Measurements from ENCODE around the gene CBLC.

CBLC gene

GRCh38 chr19:44807162-44807561 is 29.5 kb downstream of the CBLC start:
- no peaks in the 10 kb centered on the region for H3K9me2 ChIP-seq (replicated peaks; ENCODE audit: insufficient read depth, low read length)
- no peak overlapping the region for H3K27ac ChIP-seq (ENCODE audit: low read length)
- H3K27me3 ChIP-seq (replicated peaks; ENCODE audit: insufficient read depth, low read length), result peaks cover 83% of the 10 kb centered on the region
- H3K9me3 ChIP-seq (replicated peaks; ENCODE audit: insufficient read depth, low read length), result no peaks in the 10 kb centered on the region
- H3F3A ChIP-seq (ENCODE audit: insufficient read depth, low read length), result no peaks in the 10 kb centered on the region
- H3K36me3 ChIP-seq (replicated peaks; ENCODE audit: insufficient read depth, low read length), result no peaks in the 10 kb centered on the region
- no peaks in the 10 kb centered on the region for H3K79me2 ChIP-seq (ENCODE audit: low read length)
- TF ChIP-seq EZH2 (optimal IDR thresholded peaks at IDR 0.05; ENCODE audit: low read depth, low read length) (no peak), EZH2phosphoT487 (IDR thresholded peaks at IDR 0.05; ENCODE audit: low read length) (no peak), CTCF (IDR thresholded peaks at IDR 0.05; ENCODE audit: low read length) (no peak)
- no peak for DNase-seq
- H3K4me2 ChIP-seq (ENCODE audit: low read depth, low read length), result no peak overlapping the region
- H2AFZ ChIP-seq (ENCODE audit: low read length), result no peak overlapping the region
- H4K20me1 ChIP-seq (ENCODE audit: insufficient read depth, low read length), result no peaks in the 10 kb centered on the region
- 0 out of 2 replicates have a peak, but pooled peaks cover 6% of the 10 kb centered on the region for H3K4me1 ChIP-seq (ENCODE audit: low read length)
- no peak overlapping the region for H3K4me3 ChIP-seq (ENCODE audit: low read length)
- no peak overlapping the region for H3K9ac ChIP-seq (ENCODE audit: low read length)

- no peak for TF ChIP-seq EZH2phosphoT487 (IDR thresholded peaks at IDR 0.05; ENCODE audit: low read length)
- TF ChIP-seq CTCF (IDR thresholded peaks at IDR 0.05; ENCODE audit: low read length), result peak; percentile 41
- Histone ChIP-seq H3K4me3 (ENCODE audit: low read length) (no peak overlapping the region), H3K79me2 (ENCODE audit: low read length) (no peaks in the 10 kb centered on the region), H2AFZ (ENCODE audit: low read length) (no peak overlapping the region), H3F3A (ENCODE audit: insufficient read depth, low read length) (no peaks in the 10 kb centered on the region), H3K9me2 (replicated peaks; ENCODE audit: insufficient read depth, low read length) (no peaks in the 10 kb centered on the region), H3K4me2 (ENCODE audit: low read depth, low read length) (no peak overlapping the region), H3K9me3 (replicated peaks; ENCODE audit: insufficient read depth, low read length) (no peaks in the 10 kb centered on the region), H3K27me3 (replicated peaks; ENCODE audit: insufficient read depth, low read length) (peaks cover 79% of the 10 kb centered on the region), H3K36me3 (replicated peaks; ENCODE audit: insufficient read depth, low read length) (no peaks in the 10 kb centered on the region), H4K20me1 (ENCODE audit: insufficient read depth, low read length) (no peaks in the 10 kb centered on the region), H3K4me1 (ENCODE audit: low read length) (0 out of 2 replicates have a peak, but pooled peaks cover 2% of the 10 kb centered on the region), H3K27ac (ENCODE audit: low read length) (no peak overlapping the region), H3K9ac (ENCODE audit: low read length) (no peak overlapping the region)
- no peak for DNase-seq
These were observed 30.2 kb downstream of the CBLC start for GRCh38 chr19:44807652-44808462.

DNA sequence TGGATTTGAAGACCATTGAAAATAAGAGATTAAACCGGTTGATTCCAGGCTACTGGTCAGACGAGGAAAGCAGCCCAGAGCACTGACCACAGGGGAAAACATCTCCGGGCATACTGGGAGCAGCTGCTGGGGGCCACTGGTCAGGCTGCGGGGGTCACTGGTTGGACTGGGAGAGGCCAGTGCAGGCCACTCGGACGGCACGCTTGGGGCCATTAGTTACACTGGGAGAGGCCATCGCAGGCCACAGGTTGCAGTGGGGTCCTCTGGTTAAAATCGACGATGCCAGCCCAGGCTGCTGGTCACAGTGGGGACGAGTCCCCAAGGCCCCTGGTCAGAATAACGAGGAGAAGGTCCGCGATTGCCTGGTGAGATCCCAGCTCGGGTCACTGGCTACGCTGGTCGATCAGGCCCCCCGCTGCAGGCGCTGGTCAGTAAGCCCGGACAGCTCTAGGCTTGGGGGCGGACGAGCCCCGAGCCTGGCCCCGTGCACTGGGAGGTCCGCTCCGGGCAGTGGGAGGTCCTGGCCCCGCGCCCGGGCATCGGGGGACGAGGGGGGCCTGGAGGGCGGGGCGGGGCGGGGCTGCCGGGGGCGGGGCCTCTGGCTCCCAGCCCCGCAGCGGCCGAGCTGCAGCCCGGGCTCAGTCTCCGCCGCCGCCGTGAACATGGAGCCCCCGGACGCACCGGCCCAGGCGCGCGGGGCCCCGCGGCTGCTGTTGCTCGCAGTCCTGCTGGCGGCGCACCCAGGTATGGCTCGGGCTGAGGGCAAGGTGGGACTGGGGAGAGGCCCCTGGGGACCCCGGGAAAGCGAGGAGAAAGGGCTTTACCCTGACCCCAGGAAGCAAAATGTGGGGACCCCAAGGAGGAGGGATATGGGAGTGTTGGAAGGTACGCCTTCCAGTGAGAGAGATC is 31.0 kb downstream of the CBLC start, which contains the start of gene BCAM:
Gene BCAM (plus strand): TSS at position 641 of the 909 bp plus-strand sequence. CDS start 22 bp downstream, at position 663.
- Histone ChIP-seq H2AFZ (ENCODE audit: low read length) (no peak within 1 kb of the TSS), H3K4me1 (ENCODE audit: low read length) (no peaks in the 10 kb centered on the region), H3F3A (ENCODE audit: insufficient read depth, low read length) (no peaks in the 10 kb centered on the region), H3K27me3 (replicated peaks; ENCODE audit: insufficient read depth, low read length) (peaks cover 77% of the 10 kb centered on the region), H3K9me3 (replicated peaks; ENCODE audit: insufficient read depth, low read length) (no peaks in the 10 kb centered on the region), H3K9me2 (replicated peaks; ENCODE audit: insufficient read depth, low read length) (no peaks in the 10 kb centered on the region), H3K9ac (ENCODE audit: low read length) (no peak within 1 kb of the TSS), H3K27ac (ENCODE audit: low read length) (no peak within 1 kb of the TSS), H4K20me1 (ENCODE audit: insufficient read depth, low read length) (no peaks in the 10 kb centered on the region), H3K36me3 (replicated peaks; ENCODE audit: insufficient read depth, low read length) (no peaks in the 10 kb centered on the region), H3K4me3 (ENCODE audit: low read length) (no peak within 1 kb of the TSS), H3K4me2 (ENCODE audit: low read depth, low read length) (no peak within 1 kb of the TSS), H3K79me2 (ENCODE audit: low read length) (no peaks in the 10 kb centered on the region)
- no peak for DNase-seq
- TF ChIP-seq EZH2 (optimal IDR thresholded peaks at IDR 0.05; ENCODE audit: low read depth, low read length) (no peak), EZH2phosphoT487 (IDR thresholded peaks at IDR 0.05; ENCODE audit: low read length) (no peak), CTCF (IDR thresholded peaks at IDR 0.05; ENCODE audit: low read length) (no peak)

Measured in MM.1S (cell line).